GM12892 (cell line): ENCODE measurements around the gene DCAF12L1.

Experiments
- POLR2A ChIP-seq: IDR thresholded peaks from 2 replicates; pipeline ENCODE4 v1.6.1; 2011; ENCODE audit warnings: low read depth, low read length, control low read depth
- POLR2AphosphoS5 ChIP-seq: IDR thresholded peaks from 2 replicates; pipeline ENCODE4 v1.6.1; 2011; ENCODE audit warnings: low read depth, low read length, control low read depth
- TAF1 ChIP-seq: IDR thresholded peaks from 2 replicates; pipeline ENCODE4 v1.6.1; 2011; ENCODE audit warnings: low read depth, mild to moderate bottlenecking, control low read depth, low read length, borderline replicate concordance

- no peak for TF ChIP-seq POLR2A
- no peak for TF ChIP-seq POLR2AphosphoS5
- no peak for TF ChIP-seq TAF1
Observed at GRCh38 chrX:126550816-126551215, 1.8 kb downstream of the DCAF12L1 start.
